ENCODE data around the gene LINGO3.

The LINGO3 gene

GRCh38 chr19:2309734-2310362 lies 1.9 kb upstream of the LINGO3 start:
- no peak for DNase-seq (ENCODE audit: extremely low spot score)
- TF ChIP-seq, protein P1, sequence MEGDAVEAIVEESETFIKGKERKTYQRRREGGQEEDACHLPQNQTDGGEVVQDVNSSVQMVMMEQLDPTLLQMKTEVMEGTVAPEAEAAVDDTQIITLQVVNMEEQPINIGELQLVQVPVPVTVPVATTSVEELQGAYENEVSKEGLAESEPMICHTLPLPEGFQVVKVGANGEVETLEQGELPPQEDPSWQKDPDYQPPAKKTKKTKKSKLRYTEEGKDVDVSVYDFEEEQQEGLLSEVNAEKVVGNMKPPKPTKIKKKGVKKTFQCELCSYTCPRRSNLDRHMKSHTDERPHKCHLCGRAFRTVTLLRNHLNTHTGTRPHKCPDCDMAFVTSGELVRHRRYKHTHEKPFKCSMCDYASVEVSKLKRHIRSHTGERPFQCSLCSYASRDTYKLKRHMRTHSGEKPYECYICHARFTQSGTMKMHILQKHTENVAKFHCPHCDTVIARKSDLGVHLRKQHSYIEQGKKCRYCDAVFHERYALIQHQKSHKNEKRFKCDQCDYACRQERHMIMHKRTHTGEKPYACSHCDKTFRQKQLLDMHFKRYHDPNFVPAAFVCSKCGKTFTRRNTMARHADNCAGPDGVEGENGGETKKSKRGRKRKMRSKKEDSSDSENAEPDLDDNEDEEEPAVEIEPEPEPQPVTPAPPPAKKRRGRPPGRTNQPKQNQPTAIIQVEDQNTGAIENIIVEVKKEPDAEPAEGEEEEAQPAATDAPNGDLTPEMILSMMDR (IDR thresholded peaks at IDR 0.05; ENCODE audit: control extremely low read depth, extremely low read depth, low read depth, missing control alignments), result no peak
- POLR2A ChIA-PET, result no interaction called here
- CTCF ChIA-PET, result no interaction called here

GRCh38 chr19:2307518-2308012 lies 389 bp downstream of the LINGO3 start:
- DNase-seq (ENCODE audit: extremely low spot score), result no peak
- POLR2A ChIA-PET, result no interaction called here
- CTCF ChIA-PET, result interaction anchor here (2.9 kb wide), 1 partner anchor 9 kb away, joined by 17 read pairs; no protein-coding TSS in a partner anchor
- TF ChIP-seq, protein P1 (IDR thresholded peaks at IDR 0.05; ENCODE audit: control extremely low read depth, extremely low read depth, low read depth, missing control alignments), result no peak

GRCh38 chr19:2306971-2307370 lies 983 bp downstream of the LINGO3 start:
- no peak for DNase-seq (ENCODE audit: extremely low spot score)
- ChIA-PET POLR2A (no interaction called here), CTCF (interaction anchor here (2.9 kb wide), 1 partner anchor 10 kb away, joined by 17 read pairs; no protein-coding TSS in a partner anchor)
- TF ChIP-seq, protein P1 (IDR thresholded peaks at IDR 0.05; ENCODE audit: control extremely low read depth, extremely low read depth, low read depth, missing control alignments), result no peak

DNA sequence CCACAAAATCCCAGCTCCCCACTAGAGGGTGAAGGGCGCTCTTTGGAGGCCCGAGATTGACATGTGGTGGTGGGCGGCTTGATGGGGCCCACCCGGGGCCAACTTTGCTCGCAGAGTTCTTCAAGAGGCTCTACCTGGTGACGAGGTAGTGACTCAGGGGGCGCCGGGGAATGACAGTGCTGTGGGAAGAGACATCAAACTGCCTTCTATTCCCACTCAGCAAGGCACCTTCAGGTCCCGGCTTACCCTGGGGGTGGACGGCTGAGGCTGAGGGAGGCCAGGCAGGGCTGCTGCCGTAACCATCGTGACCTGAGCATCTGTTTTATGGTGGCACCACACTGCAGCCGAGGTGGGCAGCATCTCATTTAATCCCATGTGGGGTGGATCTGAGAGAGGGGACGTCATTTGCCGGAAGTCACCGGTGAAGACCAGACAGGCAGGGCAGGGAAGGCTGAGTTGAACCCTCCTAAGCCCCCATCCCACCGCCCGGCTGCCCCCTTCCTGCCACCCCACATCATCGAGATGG lies 1.6 kb downstream of the LINGO3 start:
- DNase-seq (ENCODE audit: extremely low spot score), result no peak
- ChIA-PET POLR2A (no interaction called here), CTCF (interaction anchor here (1.4 to 2.9 kb wide), 2 partner anchors 11 to 86 kb away, joined by 3 to 17 read pairs; no protein-coding TSS in a partner anchor)
- TF ChIP-seq, protein P1 (IDR thresholded peaks at IDR 0.05; ENCODE audit: control extremely low read depth, extremely low read depth, low read depth, missing control alignments), result no peak

DNA sequence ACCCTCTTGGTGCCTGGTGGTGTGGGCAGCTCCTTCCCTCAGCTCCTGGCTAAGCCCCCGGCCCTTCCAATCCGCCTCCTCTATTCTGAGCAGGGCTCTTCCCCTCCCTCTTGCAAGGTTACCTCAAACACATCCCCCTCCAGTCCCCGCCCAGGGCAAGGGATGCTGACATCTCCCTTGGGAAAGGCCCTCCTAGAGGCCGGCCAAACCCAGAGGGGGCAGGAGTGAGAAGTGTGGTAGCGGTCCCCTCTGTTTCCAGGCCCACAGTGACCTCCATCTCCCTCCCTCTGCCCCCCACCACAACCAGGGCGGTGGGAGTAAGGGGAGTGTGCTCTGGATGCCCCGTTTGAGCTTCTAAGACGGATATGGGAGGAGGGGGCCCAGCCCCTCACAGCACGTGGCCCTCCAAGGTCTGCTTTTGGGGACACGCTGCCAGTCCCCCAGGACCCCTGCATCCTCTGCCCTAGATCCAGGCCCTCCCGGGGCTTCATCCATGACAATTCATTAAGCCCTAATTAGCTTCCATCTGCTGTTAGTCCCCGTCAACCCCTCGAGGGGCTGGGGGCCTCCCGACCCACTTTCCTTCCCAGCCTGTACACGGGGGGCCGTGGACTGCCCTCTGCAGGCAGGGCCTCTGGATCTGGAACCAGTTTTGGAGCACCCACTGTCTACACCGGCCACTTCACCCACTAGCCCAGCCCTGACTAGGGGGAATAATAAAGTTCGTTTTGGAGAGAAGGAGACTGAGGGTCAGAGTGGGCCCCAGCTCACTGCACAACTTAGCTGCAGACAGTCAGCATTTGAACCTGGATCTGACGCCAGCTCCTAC lies 2.3 kb downstream of the LINGO3 start:
- ChIA-PET CTCF (interaction anchor here (1.1 to 2.9 kb wide), 3 partner anchors 9 to 86 kb away, joined by 3 to 17 read pairs (median 5); no protein-coding TSS in a partner anchor), POLR2A (no interaction called here)
- no peak for DNase-seq (ENCODE audit: extremely low spot score)
- TF ChIP-seq, protein P1 (IDR thresholded peaks at IDR 0.05; ENCODE audit: control extremely low read depth, extremely low read depth, low read depth, missing control alignments), result no peak

DNA sequence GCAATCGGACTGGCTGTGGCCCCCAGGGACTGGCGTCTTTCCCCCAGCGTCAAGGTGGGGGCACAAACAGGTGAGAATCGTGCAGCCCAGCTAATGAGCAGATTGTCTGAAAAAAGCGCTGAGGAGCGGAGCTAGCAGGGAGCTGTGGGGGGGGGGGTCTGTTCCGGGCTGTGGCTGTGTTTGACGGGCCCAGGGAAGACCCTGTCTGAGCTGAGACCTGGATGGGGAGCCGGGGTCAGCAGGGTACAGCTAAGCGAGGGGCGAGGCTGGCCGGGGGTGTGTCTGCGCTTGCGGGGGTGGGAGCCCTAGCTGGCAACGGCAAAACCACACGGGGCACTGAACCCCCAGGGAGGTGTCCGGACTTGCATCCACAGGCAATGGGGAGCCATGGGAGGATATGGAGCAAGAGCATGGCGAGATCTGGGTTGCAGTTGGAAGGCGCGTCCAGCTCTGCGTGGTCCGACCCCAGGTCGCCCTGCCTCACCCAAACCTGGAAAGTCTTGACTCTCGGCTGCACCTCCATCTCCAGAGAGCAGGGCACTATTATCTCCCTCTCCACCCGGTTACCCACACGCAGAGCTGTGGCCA lies 4.6 kb downstream of the LINGO3 start:
- POLR2A ChIA-PET, result interaction anchor here (0.6 to 1.0 kb wide), 2 partner anchors 26 to 152 kb away, joined by 3 to 5 read pairs; partner anchors contain the start of gene AP3D1
- TF ChIP-seq, protein P1 (IDR thresholded peaks at IDR 0.05; ENCODE audit: control extremely low read depth, extremely low read depth, low read depth, missing control alignments), result no peak
- CTCF ChIA-PET, result interaction anchor here (1.5 kb wide), 1 partner anchor 13 kb away, joined by 3 read pairs; no protein-coding TSS in a partner anchor
- DNase-seq (ENCODE audit: extremely low spot score), result no peak

Data from GM10248 (cell line).